ENCODE measurements around the gene PRRC2B. TPM values are rescaled to one million over a fixed set of nuclear protein-coding genes. Genes with fewer than 3 reads are reported as not detected.
"Not testable (repeated sequence)": the region's sequence is repeated elsewhere in the genome, so short reads cannot be mapped to it uniquely, and the experiment has no call there.

Gene PRRC2B
- total RNA-seq, 1 experiment from 2014 or later, result 137 TPM

- no peak for TF ChIP-seq CTCF (IDR thresholded peaks at IDR 0.05; ENCODE audit: unreplicated experiment)
- DNase-seq, result no peak
- Mint-ChIP-seq H3K27me3 (ENCODE audit: unreplicated experiment) (no peaks in the 10 kb centered on the region), H3K9me3 (ENCODE audit: low read depth, unreplicated experiment) (no peaks in the 10 kb centered on the region), H3K4me3 (ENCODE audit: low read depth, unreplicated experiment) (no peak overlapping the region), H3K4me1 (ENCODE audit: low read depth, unreplicated experiment) (peaks cover 5% of the 10 kb centered on the region), H3K36me3 (ENCODE audit: insufficient read depth, unreplicated experiment) (peaks cover 5% of the 10 kb centered on the region), H3K27ac (ENCODE audit: unreplicated experiment) (no peak overlapping the region)
- intact Hi-C loops (cut with micrococcal nuclease; ENCODE audit: unreplicated experiment), result no loop called here
- CTCF ChIA-PET, result interaction anchor here (1.0 kb wide), 1 partner anchor 38 kb away, joined by 3 read pairs; no protein-coding TSS in a partner anchor
- no TSS peak for BruUV-seq (replicated peaks)
Measured at GRCh38 chr9:131367450-131367849, 26.4 kb upstream of the PRRC2B start.

- Mint-ChIP-seq H3K4me3 (ENCODE audit: low read depth, unreplicated experiment) (no peak overlapping the region), H3K4me1 (ENCODE audit: low read depth, unreplicated experiment) (peaks cover 14% of the 10 kb centered on the region), H3K27me3 (ENCODE audit: unreplicated experiment) (no peaks in the 10 kb centered on the region), H3K27ac (ENCODE audit: unreplicated experiment) (no peak overlapping the region), H3K36me3 (ENCODE audit: insufficient read depth, unreplicated experiment) (peaks cover 23% of the 10 kb centered on the region), H3K9me3 (ENCODE audit: low read depth, unreplicated experiment) (no peaks in the 10 kb centered on the region)
- intact Hi-C loops (cut with micrococcal nuclease; ENCODE audit: unreplicated experiment), result no loop called here
- CTCF ChIA-PET, result no interaction called here
- no peak for TF ChIP-seq CTCF (IDR thresholded peaks at IDR 0.05; ENCODE audit: unreplicated experiment)
- BruUV-seq (replicated peaks), result no TSS peak
- no peak for DNase-seq
Measured at GRCh38 chr9:131370638-131371037, 23.2 kb upstream of the PRRC2B start.

GRCh38 chr9:131372599-131372973 lies 21.3 kb upstream of the PRRC2B start:
- DNase-seq; H3K27me3 Mint-ChIP-seq (ENCODE audit: unreplicated experiment); intact Hi-C loops (cut with micrococcal nuclease; ENCODE audit: unreplicated experiment); BruUV-seq (replicated peaks); H3K9me3 Mint-ChIP-seq (ENCODE audit: low read depth, unreplicated experiment): not testable (repeated sequence)
- H3K36me3 Mint-ChIP-seq (ENCODE audit: insufficient read depth, unreplicated experiment), result peaks cover 23% of the 10 kb centered on the region
- H3K4me3 Mint-ChIP-seq (ENCODE audit: low read depth, unreplicated experiment), result peak overlapping the region; percentile 97
- peak overlapping the region; percentile 80 for H3K27ac Mint-ChIP-seq (ENCODE audit: unreplicated experiment)
- CTCF ChIA-PET, result interaction anchor here (0.8 to 1.6 kb wide), 2 partner anchors 20 to 23 kb away, joined by 3 to 12 read pairs; no protein-coding TSS in a partner anchor
- peaks cover 14% of the 10 kb centered on the region for H3K4me1 Mint-ChIP-seq (ENCODE audit: low read depth, unreplicated experiment)

- H3K27ac Mint-ChIP-seq (ENCODE audit: unreplicated experiment); DNase-seq; H3K4me3 Mint-ChIP-seq (ENCODE audit: low read depth, unreplicated experiment); CTCF ChIA-PET; intact Hi-C loops (cut with micrococcal nuclease; ENCODE audit: unreplicated experiment); H3K9me3 Mint-ChIP-seq (ENCODE audit: low read depth, unreplicated experiment); H3K27me3 Mint-ChIP-seq (ENCODE audit: unreplicated experiment); BruUV-seq (replicated peaks): not testable (repeated sequence)
- Mint-ChIP-seq H3K36me3 (ENCODE audit: insufficient read depth, unreplicated experiment) (peaks cover 23% of the 10 kb centered on the region), H3K4me1 (ENCODE audit: low read depth, unreplicated experiment) (peaks cover 14% of the 10 kb centered on the region)
Measured at GRCh38 chr9:131374638-131375037, 19.2 kb upstream of the PRRC2B start.

- CTCF ChIA-PET, result no interaction called here
- Mint-ChIP-seq H3K9me3 (ENCODE audit: low read depth, unreplicated experiment) (no peaks in the 10 kb centered on the region), H3K27ac (ENCODE audit: unreplicated experiment) (no peak overlapping the region), H3K36me3 (ENCODE audit: insufficient read depth, unreplicated experiment) (peaks cover 2% of the 10 kb centered on the region), H3K4me3 (ENCODE audit: low read depth, unreplicated experiment) (no peak overlapping the region), H3K27me3 (ENCODE audit: unreplicated experiment) (no peaks in the 10 kb centered on the region), H3K4me1 (ENCODE audit: low read depth, unreplicated experiment) (peaks cover 10% of the 10 kb centered on the region)
- TF ChIP-seq CTCF (IDR thresholded peaks at IDR 0.05; ENCODE audit: unreplicated experiment), result no peak
- intact Hi-C loops (cut with micrococcal nuclease; ENCODE audit: unreplicated experiment), result no loop called here
- DNase-seq, result no peak
- BruUV-seq (replicated peaks), result no TSS peak
Measured at GRCh38 chr9:131379056-131379455, 14.8 kb upstream of the PRRC2B start.

Measured in Calu3 (cell line).